A549 (cell line): ENCODE data around the gene TAF1B. TPM values are rescaled to one million over a fixed set of nuclear protein-coding genes. Genes with fewer than 3 reads are reported as not detected.

Source experiments
- ATAC-seq, 2 experiments: fragments of 200-7000 bp in 1 of 2; fragments of >200 bp in 1 of 2; cut with Nextera tagmentation in 1 of 2; cut with Tn5 transposase in 1 of 2; 3 replicates each; pipeline versions ENCODE4 v1.8.0 to v1.9.1; 2018 to 2020; ENCODE audit warnings: mild to moderate bottlenecking in 1 of 2, moderate library complexity in 1 of 2
- CTCF ChIA-PET: fragments of 300-600 bp; sonication (Branson Sonifier 250); formaldehyde crosslinking; extraction: SDS; loops from one replicate; lab custom pipeline; 2021; ENCODE audit warnings: antibody characterized with exemption, inconsistent platforms; lab: Yijun Ruan, JAX
- POLR2A ChIA-PET: fragments of 350-600 bp; formaldehyde crosslinking; extraction: SDS; loops from one replicate; lab custom pipeline; 2021; ENCODE audit warnings: antibody characterized with exemption, inconsistent platforms; lab: Yijun Ruan, JAX
- DNase-seq, 2 experiments: peaks; one replicate each; pipeline versions ENCODE4 v3.0.0 to v3.0.0-alpha.2; 2011 to 2016; ENCODE audit warnings: low read depth in 1 of 2, low spot score in 1 of 2
- FAIRE-seq: peaks from 2 replicates; lab custom pipeline; 2011; peaks lifted over from hg19 to GRCh38; lab: Jason Lieb, UNC
- H3K27ac ChIP-seq, 2 experiments: fragments of >200 bp; sonication (Bioruptor Twin); formaldehyde crosslinking; 3 replicates each; pipeline ENCODE4 v1.5.1; 2016 to 2017
- H3K4me1 ChIP-seq: fragments of >200 bp; sonication (Bioruptor Twin); formaldehyde crosslinking; 3 replicates; pipeline ENCODE4 v1.6.1; 2016
- H3K4me2 ChIP-seq: fragments of >200 bp; sonication (Bioruptor Twin); formaldehyde crosslinking; 3 replicates; pipeline ENCODE4 v1.6.1; 2016
- H3K4me3 ChIP-seq: fragments of >200 bp; sonication (Bioruptor Twin); formaldehyde crosslinking; 3 replicates; pipeline ENCODE4 v1.5.1; 2016
- H3K9me3 ChIP-seq: fragments of >200 bp; sonication (Bioruptor Twin); formaldehyde crosslinking; 3 replicates; pipeline ENCODE4 v1.6.1; 2016
- BHLHE40 ChIP-seq: IDR thresholded peaks from 2 replicates; pipeline ENCODE4 v1.6.1; 2012; ENCODE audit warnings: low read depth, low read length, inconsistent platforms
- EHF ChIP-seq: fragments of 250-450 bp; sonication (Bioruptor Pico); IDR thresholded peaks from 2 replicates; pipeline ENCODE4 v1.5.0; 2020; ENCODE audit warnings: mild to moderate bottlenecking
- EHMT2 ChIP-seq: fragments of 200-600 bp; sonication (generic); IDR thresholded peaks from 2 replicates; pipeline ENCODE4 v1.6.1; 2016; ENCODE audit warnings: antibody characterized with exemption, low read depth, mild to moderate bottlenecking, moderate library complexity
- ELK1 ChIP-seq: fragments of 150-350 bp; IDR thresholded peaks from 2 replicates; pipeline ENCODE4 v1.6.1; 2014; ENCODE audit warnings: low read depth, mild to moderate bottlenecking, low read length
- ESRRA ChIP-seq: fragments of 150-350 bp; IDR thresholded peaks from 2 replicates; pipeline ENCODE4 v1.6.1; 2014; ENCODE audit warnings: mild to moderate bottlenecking, low read length, borderline replicate concordance
- FOXS1 ChIP-seq: fragments of 250-450 bp; sonication (Bioruptor Pico); IDR thresholded peaks from 2 replicates; pipeline ENCODE4 v1.5.0; 2020; ENCODE audit warnings: mild to moderate bottlenecking, moderate library complexity
- MAZ ChIP-seq: fragments of 150-350 bp; IDR thresholded peaks from 2 replicates; pipeline ENCODE4 v1.6.1; 2014; ENCODE audit warnings: antibody characterized with exemption, low read depth, low read length, borderline replicate concordance
- MYC ChIP-seq: IDR thresholded peaks from 2 replicates; pipeline ENCODE4 v1.6.1; 2012; ENCODE audit warnings: mild to moderate bottlenecking, inconsistent platforms, low read length, improper control_type of control experiment, borderline replicate concordance
- NFE2L2 ChIP-seq: fragments of 150-350 bp; conservative IDR thresholded peaks from 2 replicates; pipeline ENCODE4 v1.6.1; 2014; ENCODE audit warnings: low read length
- NR3C1 ChIP-seq: fragments of >200 bp; sonication (Bioruptor Twin); formaldehyde crosslinking; IDR thresholded peaks from 3 replicates; pipeline ENCODE4 v1.6.1; 2017
- POLR2A ChIP-seq: IDR thresholded peaks from 2 replicates; pipeline ENCODE4 v1.6.1; 2012; ENCODE audit warnings: mild to moderate bottlenecking, low read length
- RAD21 ChIP-seq, 2 experiments: fragments of >200 bp in 1 of 2; sonication (Bioruptor Twin) in 1 of 2; formaldehyde crosslinking in 1 of 2; IDR thresholded peaks in 1 of 2; conservative IDR thresholded peaks in 1 of 2; 2 replicates in 1 of 2; 3 replicates in 1 of 2; pipeline ENCODE4 v1.6.1; 2012 to 2018; ENCODE audit warnings: inconsistent platforms in 1 of 2
- TFCP2L1 ChIP-seq: fragments of 250-450 bp; sonication (Bioruptor Pico); IDR thresholded peaks from 2 replicates; pipeline ENCODE4 v1.5.0; 2021; ENCODE audit warnings: mild to moderate bottlenecking
- ZC3H11A ChIP-seq: fragments of 450-650 bp; IDR thresholded peaks from 2 replicates; pipeline ENCODE4 v1.6.1; 2014; ENCODE audit warnings: antibody characterized with exemption, mild to moderate bottlenecking
- ZNF302 ChIP-seq: fragments of 250-450 bp; sonication (Bioruptor Pico); IDR thresholded peaks from 2 replicates; pipeline ENCODE4 v1.9.0; 2021; ENCODE audit warnings: inconsistent platforms, mild to moderate bottlenecking, moderate library complexity
- ZSCAN20 ChIP-seq: fragments of 250-450 bp; sonication (Bioruptor Pico); IDR thresholded peaks from 2 replicates; pipeline ENCODE4 v1.8.0; 2022; ENCODE audit warnings: mild to moderate bottlenecking, moderate library complexity
- WGBS: methylation state at CpG from one replicate; pipeline ENCODE4 v1.1.6; 2017; ENCODE audit errors: missing lambda C conversion rate; 5-methylcytosine and 5-hydroxymethylcytosine counted together
- polyA plus RNA-seq, 4 experiments: library from polyadenylated mRNA; depleted of rRNA in 3 of 4; stranded (reverse); fragments of >200 nt; fragmentation: RNase III in 1 of 4; extraction: RNeasy Plus Mini Kit Qiagen cat#74134 plus additional on column Dnase treatment in 1 of 4; gene quantifications; 2 replicates in 3 of 4; 3 replicates in 1 of 4; pipeline ENCODE4 v1.2.3, GENCODE V29; 2011 to 2017
- TF ChIP-seq, protein P1 (sequence below): IDR thresholded peaks from 2 replicates; pipeline ENCODE4 v1.6.1; 2012; ENCODE audit warnings: low read depth, borderline replicate concordance
- TF ChIP-seq, protein P2 (sequence below): IDR thresholded peaks from 2 replicates; pipeline ENCODE4 v1.6.1; 2012

Gene TAF1B
- polyA plus RNA-seq, 2 of the 4 experiments (the other 2 are of a cell fraction) = 40.6 to 51.7 TPM

- H3K4me2 ChIP-seq = no peak overlapping the region
- TF ChIP-seq ZC3H11A = no peak
- 0 out of 3 replicates have a peak, but pooled peaks cover 3% of the 10 kb centered on the region for H3K4me1 ChIP-seq
- POLR2A ChIA-PET = no interaction called here
- FAIRE-seq (no peak), DNase-seq (no peak), ATAC-seq (no peak)
- H3K9me3 ChIP-seq = no peaks in the 10 kb centered on the region
- no peak overlapping the region for H3K4me3 ChIP-seq
- 92% methylated on average over 23 of the region's 23 CpGs for WGBS
- CTCF ChIA-PET = interaction anchor here (0.9 to 1.2 kb wide), 2 partner anchors 35 kb away, joined by 3 read pairs; no protein-coding TSS in a partner anchor
- no peak overlapping the region for H3K27ac ChIP-seq
These were observed 106.1 kb downstream of the TAF1B start for GRCh38 chr2:9949239-9949991.

- Histone ChIP-seq H3K9me3 (no peaks in the 10 kb centered on the region), H3K27ac (no peak overlapping the region), H3K4me2 (no peak overlapping the region; the same call in 2 of the 3 replicates), H3K4me1 (0 out of 3 replicates have a peak, but pooled peaks cover 3% of the 10 kb centered on the region), H3K4me3 (no peak overlapping the region)
- no peak for FAIRE-seq
- POLR2A ChIA-PET = no interaction called here
- WGBS = 95% methylated on average over 14 of the region's 14 CpGs
- ATAC-seq = no peak
- CTCF ChIA-PET = interaction anchor here (0.9 to 1.5 kb wide), 3 partner anchors 36 to 136 kb away, joined by 3 to 5 read pairs (median 3); partner anchors contain the start of gene TAF1B
- DNase-seq = no peak
- TF ChIP-seq MAZ (no peak), BHLHE40 (no peak), ZSCAN20 (CRISPR knock-in tag) (no peak), FOXS1 (CRISPR knock-in tag) (no peak), ELK1 (no peak), ESRRA (no peak), NR3C1 (no peak), EHMT2 (no peak), TFCP2L1 (CRISPR knock-in tag) (no peak), RAD21 (conservative IDR thresholded peaks at IDR 0.05 in 1 of 2, IDR thresholded peaks at IDR 0.05 in 1 of 2) (no peak), POLR2A (no peak), ZNF302 (CRISPR knock-in tag) (no peak), NFE2L2 (no peak), EHF (CRISPR knock-in tag) (no peak)
- TF ChIP-seq, protein P1, sequence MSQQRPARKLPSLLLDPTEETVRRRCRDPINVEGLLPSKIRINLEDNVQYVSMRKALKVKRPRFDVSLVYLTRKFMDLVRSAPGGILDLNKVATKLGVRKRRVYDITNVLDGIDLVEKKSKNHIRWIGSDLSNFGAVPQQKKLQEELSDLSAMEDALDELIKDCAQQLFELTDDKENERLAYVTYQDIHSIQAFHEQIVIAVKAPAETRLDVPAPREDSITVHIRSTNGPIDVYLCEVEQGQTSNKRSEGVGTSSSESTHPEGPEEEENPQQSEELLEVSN = no peak
- TF ChIP-seq, protein P2, sequence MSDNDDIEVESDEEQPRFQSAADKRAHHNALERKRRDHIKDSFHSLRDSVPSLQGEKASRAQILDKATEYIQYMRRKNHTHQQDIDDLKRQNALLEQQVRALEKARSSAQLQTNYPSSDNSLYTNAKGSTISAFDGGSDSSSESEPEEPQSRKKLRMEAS = no peak
These were observed 106.8 kb downstream of the TAF1B start for GRCh38 chr2:9949992-9950520.

GRCh38 chr2:9950521-9951271 lies 107.4 kb downstream of the TAF1B start:
- ATAC-seq = peak; percentile 54 to 72
- CTCF ChIA-PET = interaction anchor here (0.8 to 1.5 kb wide), 3 partner anchors 27 to 136 kb away, joined by 3 to 5 read pairs (median 3); partner anchors contain the start of gene TAF1B
- 28% methylated on average over 44 of the region's 76 CpGs for WGBS
- Histone ChIP-seq H3K4me1 (0 out of 3 replicates have a peak, but pooled peaks cover 3% of the 10 kb centered on the region), H3K27ac (peak overlapping the region; percentile 69 to 89), H3K4me2 (peak overlapping the region; percentile 98), H3K9me3 (no peaks in the 10 kb centered on the region), H3K4me3 (peak overlapping the region; percentile 82)
- peak in 1 of 2 experiments; percentile 62 for DNase-seq
- POLR2A ChIA-PET = no interaction called here
- no peak for FAIRE-seq
- TF ChIP-seq RAD21 (conservative IDR thresholded peaks at IDR 0.05 in 1 of 2, IDR thresholded peaks at IDR 0.05 in 1 of 2) (0 out of 5 replicates have a peak, but pooled peaks of 1 of the 2 experiments have one; percentile 12), MYC (no peak)
